NCI-H2196 treated with DMSO at 0.1 percent for 48 hours (cell line): Measurements from ENCODE around the gene SYTL5.

ENCODE experiments used
- DNase-seq: peaks from one replicate; lab custom pipeline; 2025; ENCODE audit not compliant: unreplicated experiment; lab: John Stamatoyannopoulos, UW

SYTL5 gene

DNA sequence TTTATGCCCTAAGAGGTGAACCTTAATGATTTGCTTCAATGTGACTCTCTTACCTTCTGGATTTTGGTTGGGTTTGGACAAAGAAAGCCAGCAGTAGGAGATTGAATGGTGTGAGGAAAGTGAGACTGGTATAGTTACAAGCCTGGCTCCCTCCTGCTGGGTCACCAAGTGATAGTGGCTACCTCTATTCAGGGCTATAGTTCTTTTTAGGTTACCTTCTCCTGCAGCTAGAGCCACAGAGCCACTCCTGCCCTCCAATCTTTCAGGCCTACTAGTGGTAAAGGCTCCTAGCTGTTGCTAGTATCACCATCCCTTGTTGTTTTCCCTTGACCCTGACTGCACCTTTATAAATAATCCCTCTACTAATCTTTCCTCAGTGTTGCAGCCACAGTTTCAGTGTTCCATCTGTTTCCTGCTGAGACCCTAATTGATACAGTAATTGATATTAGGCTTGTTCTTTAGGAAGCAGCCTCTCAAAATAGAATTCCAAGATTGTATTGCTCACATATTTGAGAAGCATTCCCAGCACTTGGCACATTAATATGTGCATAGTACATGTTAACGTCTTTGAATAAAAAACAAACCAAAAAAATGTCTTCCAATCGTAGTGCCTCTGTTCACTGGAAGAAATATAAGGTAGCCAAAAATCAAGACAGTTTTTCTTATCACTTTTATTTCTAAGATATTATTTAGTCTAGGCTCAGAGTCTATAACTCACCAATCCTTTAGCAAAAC lies 132.0 kb downstream of the SYTL5 start:
- no peak for DNase-seq

DNA sequence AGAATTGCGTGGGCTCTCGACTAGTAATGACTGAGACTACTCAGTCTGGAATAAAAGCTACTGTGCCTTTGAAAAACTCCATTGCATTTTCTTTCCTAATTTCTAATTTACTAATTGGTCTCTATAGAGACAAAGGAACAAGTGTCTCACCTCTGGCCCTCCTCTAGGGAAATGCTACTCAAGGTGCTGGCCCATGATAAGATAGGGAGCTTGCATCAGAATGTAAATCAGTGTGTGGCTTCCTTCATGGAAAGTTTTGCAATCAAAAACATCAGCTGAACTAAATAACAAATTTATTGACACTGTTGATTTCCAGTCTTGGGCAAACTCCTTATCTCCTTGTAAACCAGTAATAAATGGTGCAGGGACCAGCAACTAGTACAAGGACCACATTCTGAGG lies 132.5 kb downstream of the SYTL5 start:
- DNase-seq, result no peak

- no peak for DNase-seq
Observed at GRCh38 chrX:38142610-38143009, 136.3 kb downstream of the SYTL5 start.

DNA sequence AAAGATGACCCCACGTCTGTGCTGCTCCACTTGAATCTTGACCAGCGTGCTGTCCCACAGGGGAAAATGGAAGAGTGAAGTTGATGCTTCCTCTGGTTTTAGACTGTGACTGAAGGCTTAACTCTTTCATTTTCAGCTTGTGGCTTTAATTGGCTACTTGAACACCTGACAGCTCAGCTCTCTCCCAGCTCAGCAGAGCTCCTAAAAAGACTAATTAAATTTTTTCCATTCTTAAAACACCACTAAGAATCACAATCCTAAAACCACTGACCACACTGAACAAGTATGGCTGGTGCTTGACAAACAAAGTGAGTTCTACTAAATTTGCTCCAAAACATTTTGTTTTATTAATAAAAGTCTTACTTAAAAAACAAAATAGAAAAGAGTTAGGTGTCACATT lies 142.7 kb downstream of the SYTL5 start:
- DNase-seq, result no peak

GRCh38 chrX:38150993-38151392 lies 144.6 kb downstream of the SYTL5 start:
- no peak for DNase-seq

DNA sequence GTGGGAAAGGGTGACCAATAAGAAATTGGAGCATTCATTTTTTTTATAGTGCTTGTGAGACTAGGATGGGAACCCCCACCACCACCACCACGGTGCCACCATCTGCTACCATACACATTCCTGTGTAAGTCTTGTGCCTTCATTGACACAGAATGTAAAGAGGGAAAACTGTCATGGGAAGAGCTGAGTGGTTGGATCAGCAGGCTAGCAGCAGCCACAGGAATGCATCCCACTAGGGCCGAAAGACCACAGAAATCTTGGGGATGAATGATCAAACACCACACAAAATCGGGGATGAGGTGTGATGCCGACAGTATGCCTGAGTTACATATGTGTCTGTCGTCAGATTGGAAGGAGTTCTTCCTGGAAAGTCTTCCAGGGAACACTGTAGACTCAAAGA lies 145.1 kb downstream of the SYTL5 start:
- DNase-seq, result no peak

DNA sequence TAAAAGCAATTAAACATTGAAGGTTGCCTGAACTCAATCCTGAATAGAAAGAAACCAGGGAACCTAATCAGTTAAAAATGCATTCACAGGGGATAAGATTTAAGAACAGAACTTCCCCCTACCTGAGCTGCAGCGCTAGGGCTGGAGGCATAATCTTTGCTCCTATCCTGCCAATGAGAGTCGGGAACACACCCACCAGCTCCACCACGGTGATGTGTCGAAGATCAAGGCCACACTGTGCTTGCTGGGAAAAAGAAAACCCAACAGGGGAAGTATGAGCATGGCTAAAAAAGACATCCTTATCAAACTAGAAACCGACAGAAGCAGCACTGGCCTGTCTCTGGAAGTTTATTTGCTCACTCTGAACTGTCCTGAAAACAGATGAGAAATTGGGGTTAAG lies 148.0 kb downstream of the SYTL5 start:
- DNase-seq, result no peak

GRCh38 chrX:38154818-38155217 lies 148.5 kb downstream of the SYTL5 start:
- DNase-seq, result no peak

- no peak for DNase-seq
Observed at GRCh38 chrX:38156838-38157237, 150.5 kb downstream of the SYTL5 start.

DNA sequence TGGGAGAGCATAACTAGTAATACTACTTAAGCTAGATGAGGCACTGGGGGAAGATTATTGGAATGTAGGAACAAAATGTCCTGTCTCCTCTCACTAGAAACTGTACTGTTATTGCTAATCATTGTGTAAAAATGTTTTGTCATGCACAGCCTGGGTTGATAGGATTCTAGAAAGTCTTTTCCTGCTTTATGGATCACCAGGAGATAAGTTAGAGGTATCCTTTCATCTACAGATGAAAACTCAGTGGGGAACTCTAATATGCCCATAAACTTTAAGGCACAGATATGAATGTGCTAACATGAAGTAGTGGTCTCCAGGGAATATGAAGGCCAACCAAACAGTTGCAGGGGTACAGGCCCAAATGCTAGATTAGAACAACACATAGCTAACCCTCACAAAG lies 156.8 kb downstream of the SYTL5 start:
- DNase-seq, result no peak

- DNase-seq, result no peak
Observed at GRCh38 chrX:38165023-38165422, 158.7 kb downstream of the SYTL5 start.

GRCh38 chrX:38166478-38167083 lies 160.2 kb downstream of the SYTL5 start:
- DNase-seq, result no peak

DNA sequence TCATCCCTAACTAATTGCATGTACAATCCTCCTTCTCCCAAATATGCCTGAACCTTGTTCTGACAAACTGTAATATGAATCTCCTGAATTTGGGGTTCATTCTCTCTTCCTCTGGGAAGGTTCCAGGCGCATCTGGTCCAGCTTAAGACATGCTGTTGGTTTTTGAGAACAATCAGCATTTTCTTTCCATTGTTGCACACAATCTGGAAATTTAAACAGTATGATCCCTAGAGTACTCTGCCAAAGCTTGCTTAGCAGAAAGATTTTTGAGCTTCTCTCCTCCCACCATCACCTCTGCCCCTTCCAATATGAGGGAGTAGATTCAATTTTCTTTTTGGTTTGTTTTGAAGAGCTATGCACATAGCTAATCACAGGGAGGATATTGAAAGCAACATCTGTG lies 164.2 kb downstream of the SYTL5 start:
- no peak for DNase-seq

GRCh38 chrX:38172596-38172995 lies 166.2 kb downstream of the SYTL5 start:
- no peak for DNase-seq

GRCh38 chrX:38175139-38175538 lies 168.8 kb downstream of the SYTL5 start:
- no peak for DNase-seq

DNA sequence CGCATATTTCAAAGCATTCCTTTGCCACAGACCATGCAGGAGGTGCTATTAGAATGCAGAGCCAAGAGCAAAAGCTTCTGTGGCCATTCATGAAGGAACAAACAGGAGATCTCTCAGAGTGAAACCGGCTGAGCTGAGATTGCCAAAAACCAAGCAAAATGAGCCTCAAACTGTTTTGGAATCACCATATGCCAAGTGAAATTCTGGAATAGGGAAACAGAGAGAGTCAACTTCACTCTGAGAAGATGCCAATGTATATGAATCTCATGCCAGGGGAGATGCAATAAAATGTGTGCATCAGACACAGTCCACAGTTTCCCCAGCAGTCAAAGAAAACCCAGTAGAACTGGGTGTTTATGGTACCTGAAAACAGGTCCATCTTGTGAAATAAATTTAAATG lies 172.0 kb downstream of the SYTL5 start:
- no peak for DNase-seq
